Measurements from ENCODE around the gene ERAS.

Gene ERAS

GRCh38 chrX:48800574-48801279 is 25.6 kb upstream of the ERAS start:
- peaks cover 3% of the 10 kb centered on the region for H3K36me3 ChIP-seq (ENCODE audit: control insufficient read depth, insufficient read depth, low read length, severe bottlenecking)
- H3K9me3 ChIP-seq (ENCODE audit: control insufficient read depth, low read length): no peaks in the 10 kb centered on the region
- no peak for DNase-seq (ENCODE audit: low read depth)
- no peaks in the 10 kb centered on the region for H3K4me1 ChIP-seq (ENCODE audit: control insufficient read depth, insufficient read depth, low read length)
- H3K4me3 ChIP-seq (ENCODE audit: low read length): peak overlapping the region; percentile 80
- peaks cover 16% of the 10 kb centered on the region for H3K27me3 ChIP-seq (replicated peaks; ENCODE audit: control insufficient read depth, insufficient read depth, low read length)
- H3K9ac ChIP-seq (ENCODE audit: low read length): peak overlapping the region; percentile 82

GRCh38 chrX:48801280-48802088 is 24.8 kb upstream of the ERAS start, which contains the start of gene HDAC6:
Gene HDAC6, plus strand, starts transcription at chrX:48802067. Its CDS starts 626 bp downstream, at chrX:48802693.
- Histone ChIP-seq H3K27me3 (replicated peaks; ENCODE audit: control insufficient read depth, insufficient read depth, low read length) (peaks cover 8% of the 10 kb centered on the region), H3K4me3 (ENCODE audit: low read length) (peak within 1 kb of the TSS; percentile 84), H3K4me1 (ENCODE audit: control insufficient read depth, insufficient read depth, low read length) (no peaks in the 10 kb centered on the region), H3K9ac (ENCODE audit: low read length) (peak within 1 kb of the TSS; percentile 91), H3K36me3 (ENCODE audit: control insufficient read depth, insufficient read depth, low read length, severe bottlenecking) (peaks cover 3% of the 10 kb centered on the region), H3K9me3 (ENCODE audit: control insufficient read depth, low read length) (no peaks in the 10 kb centered on the region)
- peak; percentile 97 for DNase-seq (ENCODE audit: low read depth)

GRCh38 chrX:48802089-48802904 is 24.0 kb upstream of the ERAS start:
- H3K4me3 ChIP-seq (ENCODE audit: low read length): peak overlapping the region; percentile 84
- H3K36me3 ChIP-seq (ENCODE audit: control insufficient read depth, insufficient read depth, low read length, severe bottlenecking): peaks cover 3% of the 10 kb centered on the region
- no peaks in the 10 kb centered on the region for H3K9me3 ChIP-seq (ENCODE audit: control insufficient read depth, low read length)
- H3K9ac ChIP-seq (ENCODE audit: low read length): peak overlapping the region; percentile 91
- DNase-seq (ENCODE audit: low read depth): peak; percentile 74
- peaks cover 5% of the 10 kb centered on the region for H3K27me3 ChIP-seq (replicated peaks; ENCODE audit: control insufficient read depth, insufficient read depth, low read length)
- no peaks in the 10 kb centered on the region for H3K4me1 ChIP-seq (ENCODE audit: control insufficient read depth, insufficient read depth, low read length)

- Histone ChIP-seq H3K4me1 (ENCODE audit: control insufficient read depth, insufficient read depth, low read length) (no peaks in the 10 kb centered on the region), H3K27me3 (replicated peaks; ENCODE audit: control insufficient read depth, insufficient read depth, low read length) (no peaks in the 10 kb centered on the region), H3K9me3 (ENCODE audit: control insufficient read depth, low read length) (no peaks in the 10 kb centered on the region), H3K4me3 (ENCODE audit: low read length) (peak overlapping the region; percentile 84), H3K36me3 (ENCODE audit: control insufficient read depth, insufficient read depth, low read length, severe bottlenecking) (peaks cover 3% of the 10 kb centered on the region), H3K9ac (ENCODE audit: low read length) (peak overlapping the region; percentile 91)
- DNase-seq (ENCODE audit: low read depth): peak; percentile 0
These were observed 23.5 kb upstream of the ERAS start for GRCh38 chrX:48802905-48803200.

- Histone ChIP-seq H3K4me1 (ENCODE audit: control insufficient read depth, insufficient read depth, low read length) (no peaks in the 10 kb centered on the region), H3K36me3 (ENCODE audit: control insufficient read depth, insufficient read depth, low read length, severe bottlenecking) (peaks cover 3% of the 10 kb centered on the region), H3K9ac (ENCODE audit: low read length) (no peak overlapping the region), H3K4me3 (ENCODE audit: low read length) (no peak overlapping the region), H3K9me3 (ENCODE audit: control insufficient read depth, low read length) (no peaks in the 10 kb centered on the region), H3K27me3 (replicated peaks; ENCODE audit: control insufficient read depth, insufficient read depth, low read length) (no peaks in the 10 kb centered on the region)
- no peak for DNase-seq (ENCODE audit: low read depth)
These were observed 20.2 kb upstream of the ERAS start for GRCh38 chrX:48806081-48806480.

- H3K9ac ChIP-seq (ENCODE audit: low read length): no peak overlapping the region
- no peak overlapping the region for H3K4me3 ChIP-seq (ENCODE audit: low read length)
- peaks cover 9% of the 10 kb centered on the region for H3K27me3 ChIP-seq (replicated peaks; ENCODE audit: control insufficient read depth, insufficient read depth, low read length)
- no peaks in the 10 kb centered on the region for H3K4me1 ChIP-seq (ENCODE audit: control insufficient read depth, insufficient read depth, low read length)
- DNase-seq (ENCODE audit: low read depth): no peak
- H3K36me3 ChIP-seq (ENCODE audit: control insufficient read depth, insufficient read depth, low read length, severe bottlenecking): peaks cover 16% of the 10 kb centered on the region
- H3K9me3 ChIP-seq (ENCODE audit: control insufficient read depth, low read length): peaks cover 4% of the 10 kb centered on the region
These were observed 12.7 kb upstream of the ERAS start for GRCh38 chrX:48813644-48814043.

- no peak for DNase-seq (ENCODE audit: low read depth)
- H3K36me3 ChIP-seq (ENCODE audit: control insufficient read depth, insufficient read depth, low read length, severe bottlenecking): peaks cover 16% of the 10 kb centered on the region
- H3K4me1 ChIP-seq (ENCODE audit: control insufficient read depth, insufficient read depth, low read length): no peaks in the 10 kb centered on the region
- H3K27me3 ChIP-seq (replicated peaks; ENCODE audit: control insufficient read depth, insufficient read depth, low read length): peaks cover 11% of the 10 kb centered on the region
- no peak overlapping the region for H3K4me3 ChIP-seq (ENCODE audit: low read length)
- H3K9ac ChIP-seq (ENCODE audit: low read length): no peak overlapping the region
- H3K9me3 ChIP-seq (ENCODE audit: control insufficient read depth, low read length): peaks cover 4% of the 10 kb centered on the region
These were observed 11.6 kb upstream of the ERAS start for GRCh38 chrX:48814722-48815121.

- H3K36me3 ChIP-seq (ENCODE audit: control insufficient read depth, insufficient read depth, low read length, severe bottlenecking): peaks cover 16% of the 10 kb centered on the region
- DNase-seq (ENCODE audit: low read depth): no peak
- peaks cover 4% of the 10 kb centered on the region for H3K9me3 ChIP-seq (ENCODE audit: control insufficient read depth, low read length)
- H3K4me1 ChIP-seq (ENCODE audit: control insufficient read depth, insufficient read depth, low read length): no peaks in the 10 kb centered on the region
- no peak overlapping the region for H3K9ac ChIP-seq (ENCODE audit: low read length)
- H3K4me3 ChIP-seq (ENCODE audit: low read length): no peak overlapping the region
- peaks cover 11% of the 10 kb centered on the region for H3K27me3 ChIP-seq (replicated peaks; ENCODE audit: control insufficient read depth, insufficient read depth, low read length)
These were observed 11.0 kb upstream of the ERAS start for GRCh38 chrX:48815266-48815665.

GRCh38 chrX:48816014-48816810 is 10.1 kb upstream of the ERAS start:
- Histone ChIP-seq H3K36me3 (ENCODE audit: control insufficient read depth, insufficient read depth, low read length, severe bottlenecking) (peaks cover 16% of the 10 kb centered on the region), H3K9me3 (ENCODE audit: control insufficient read depth, low read length) (peaks cover 4% of the 10 kb centered on the region), H3K27me3 (replicated peaks; ENCODE audit: control insufficient read depth, insufficient read depth, low read length) (peaks cover 11% of the 10 kb centered on the region), H3K4me1 (ENCODE audit: control insufficient read depth, insufficient read depth, low read length) (no peaks in the 10 kb centered on the region), H3K4me3 (ENCODE audit: low read length) (no peak overlapping the region), H3K9ac (ENCODE audit: low read length) (no peak overlapping the region)
- no peak for DNase-seq (ENCODE audit: low read depth)

- Histone ChIP-seq H3K9ac (ENCODE audit: low read length) (no peak overlapping the region), H3K27me3 (replicated peaks; ENCODE audit: control insufficient read depth, insufficient read depth, low read length) (peaks cover 11% of the 10 kb centered on the region), H3K4me3 (ENCODE audit: low read length) (no peak overlapping the region), H3K36me3 (ENCODE audit: control insufficient read depth, insufficient read depth, low read length, severe bottlenecking) (peaks cover 9% of the 10 kb centered on the region), H3K4me1 (ENCODE audit: control insufficient read depth, insufficient read depth, low read length) (no peaks in the 10 kb centered on the region), H3K9me3 (ENCODE audit: control insufficient read depth, low read length) (peaks cover 4% of the 10 kb centered on the region)
- DNase-seq (ENCODE audit: low read depth): no peak
These were observed 8.2 kb upstream of the ERAS start for GRCh38 chrX:48818098-48818497.
